ENCODE results near the gene SFMBT2.

The SFMBT2 gene

DNA sequence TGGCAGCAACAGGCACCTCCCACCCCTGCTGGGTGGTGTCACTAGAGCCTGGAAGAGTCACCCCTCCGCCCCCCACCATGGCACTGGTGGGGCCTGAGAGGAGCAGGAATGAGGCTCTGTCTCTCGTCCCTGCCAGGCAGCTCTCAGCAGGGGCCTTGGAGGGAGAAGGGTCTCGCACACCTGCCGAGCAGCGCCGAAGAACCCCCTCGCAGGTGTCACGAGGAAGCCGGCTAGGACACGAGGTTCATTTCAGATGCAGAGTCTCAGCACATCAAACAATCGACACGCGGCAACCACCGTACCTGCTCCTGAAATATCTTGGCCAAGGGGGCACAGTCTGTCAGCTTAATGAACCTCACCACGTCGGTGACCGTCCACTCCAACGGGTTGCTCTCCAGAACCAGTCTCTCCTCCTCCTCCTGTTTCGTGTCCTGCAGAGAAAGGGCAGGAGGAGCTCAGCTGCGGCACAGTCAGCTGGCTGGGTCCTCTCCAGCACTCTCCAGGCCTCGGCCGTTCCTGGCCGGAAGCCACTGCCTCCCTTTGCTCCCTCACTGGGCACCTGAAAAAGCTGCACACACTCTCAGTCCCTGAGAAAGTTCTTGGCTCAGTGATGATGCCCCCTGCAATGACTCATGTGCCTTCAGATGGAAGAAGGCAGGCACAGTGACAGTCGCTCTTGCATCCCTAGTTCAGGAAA, 240.1 kb downstream of the SFMBT2 start:
- no peak for DNase-seq

- peak; percentile 7 to 58 for DNase-seq
Measured at GRCh38 chr10:7168414-7168813, 242.4 kb downstream of the SFMBT2 start.

DNA sequence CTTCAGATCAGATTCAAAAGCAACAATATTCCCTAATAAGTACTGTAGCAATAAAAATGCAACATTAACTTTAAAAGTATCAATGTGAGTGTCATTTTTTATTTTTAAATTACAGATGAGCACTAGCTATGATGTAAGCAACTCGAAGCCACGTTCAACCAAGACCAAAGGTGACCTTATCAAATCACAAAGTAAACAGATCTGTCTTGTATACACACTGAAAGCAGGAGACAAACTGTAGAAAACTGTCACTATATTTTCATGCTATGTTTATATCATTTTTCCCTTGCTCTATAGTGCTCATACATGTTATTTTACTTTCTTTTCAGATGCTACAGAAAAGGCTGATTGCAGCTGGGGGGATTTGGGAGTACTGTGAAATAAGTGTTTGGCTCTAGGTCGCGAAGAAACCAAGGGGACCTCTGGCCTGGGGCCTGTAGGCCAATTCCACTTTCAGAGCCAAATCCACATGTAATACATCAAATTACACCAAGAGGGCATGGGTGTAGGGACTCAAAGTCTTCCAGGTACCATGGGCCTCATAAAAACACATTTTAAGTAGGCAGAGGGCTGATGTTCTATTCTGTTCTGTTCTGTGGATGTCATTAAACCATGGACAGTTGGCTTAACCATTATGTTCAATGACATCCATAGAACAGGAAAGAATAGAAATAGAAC, 245.2 kb downstream of the SFMBT2 start:
- DNase-seq: no peak

- peak in 1 of 2 experiments; percentile 2 for DNase-seq
Measured at GRCh38 chr10:7164955-7165354, 245.9 kb downstream of the SFMBT2 start.

- DNase-seq: no peak
Measured at GRCh38 chr10:7162331-7162730, 248.5 kb downstream of the SFMBT2 start.

GRCh38 chr10:7161484-7162250, 249.2 kb downstream of the SFMBT2 start:
- no peak for DNase-seq

DNA sequence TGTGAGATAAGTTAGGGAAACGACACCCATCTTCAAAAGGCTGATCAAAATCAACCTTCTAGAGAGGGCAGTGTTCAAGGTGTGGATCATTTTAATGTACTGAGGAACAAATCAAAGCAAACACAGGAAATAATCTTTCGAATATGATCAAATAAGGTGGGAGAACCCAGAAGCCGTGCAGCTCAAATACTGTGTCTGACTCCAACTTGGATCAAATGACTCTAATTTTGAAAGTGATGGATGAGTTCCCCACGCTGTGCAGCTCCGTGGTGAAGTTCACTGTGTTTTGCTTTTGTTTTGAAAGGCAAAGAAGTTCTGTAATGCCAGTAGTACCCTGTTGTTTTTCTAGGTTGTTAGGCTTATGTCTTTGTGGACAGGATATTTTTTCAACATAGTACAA, 250.9 kb downstream of the SFMBT2 start:
- DNase-seq: no peak

DNA sequence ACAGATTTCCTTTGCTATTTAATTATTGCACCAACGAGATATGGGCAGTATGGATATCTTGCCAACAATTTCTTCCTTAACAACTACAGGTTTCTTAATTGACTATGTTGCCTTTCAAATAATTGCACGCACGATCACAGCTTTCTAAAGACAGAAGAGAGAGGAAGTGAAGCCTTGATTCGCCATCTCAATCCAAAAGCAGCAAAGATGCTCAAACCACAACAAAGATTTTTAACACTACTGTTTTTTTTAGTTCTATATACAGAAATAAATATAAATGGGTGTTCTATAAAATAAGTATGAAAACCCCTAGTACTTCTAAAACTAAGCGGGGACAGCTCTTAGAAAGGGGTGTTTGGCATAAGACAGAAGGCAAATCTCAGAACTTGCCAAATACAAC, 251.3 kb downstream of the SFMBT2 start:
- DNase-seq: no peak

- no peak for DNase-seq
Measured at GRCh38 chr10:7157091-7157490, 253.7 kb downstream of the SFMBT2 start.

DNA sequence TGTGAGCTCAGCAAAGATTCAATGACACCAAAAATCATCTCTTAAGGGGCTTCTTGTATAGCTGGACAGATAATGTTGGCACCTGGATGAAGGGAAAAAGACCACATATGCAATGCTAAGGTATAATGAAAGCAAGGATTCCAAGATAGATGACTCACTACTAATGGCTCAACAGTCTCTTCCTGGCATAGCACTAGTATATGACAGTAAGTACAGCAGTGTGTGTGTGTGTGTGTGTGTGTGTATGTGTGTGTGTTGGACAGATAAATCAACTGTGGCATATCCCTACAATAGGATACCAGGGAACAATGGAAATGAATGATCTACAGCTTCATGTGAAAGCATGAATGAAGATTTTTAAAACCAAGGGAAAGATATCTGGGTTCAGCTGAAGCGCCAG, 257.1 kb downstream of the SFMBT2 start:
- DNase-seq: no peak

- no peak for DNase-seq
Measured at GRCh38 chr10:7152982-7153381, 257.9 kb downstream of the SFMBT2 start.

GRCh38 chr10:7152341-7152740, 258.5 kb downstream of the SFMBT2 start:
- DNase-seq: no peak

DNA sequence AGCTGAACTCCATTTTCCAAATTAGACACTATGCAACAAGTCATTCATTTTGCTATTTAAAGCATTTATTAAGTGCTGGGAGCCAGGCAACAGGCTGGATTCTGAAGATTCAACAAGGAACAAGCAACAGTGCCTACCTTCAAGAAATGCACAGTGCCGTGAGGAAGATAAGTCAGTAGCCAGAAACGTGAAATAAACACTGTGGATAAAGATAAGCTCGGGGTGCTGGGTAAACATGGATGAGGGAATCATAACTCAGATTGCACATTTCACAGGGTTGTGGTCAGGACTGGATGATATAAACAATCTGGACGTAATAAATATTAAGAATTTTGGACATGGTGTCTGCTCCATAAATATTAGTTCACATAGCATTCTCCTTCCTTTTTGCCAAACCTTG, 259.3 kb downstream of the SFMBT2 start:
- no peak for DNase-seq

DNA sequence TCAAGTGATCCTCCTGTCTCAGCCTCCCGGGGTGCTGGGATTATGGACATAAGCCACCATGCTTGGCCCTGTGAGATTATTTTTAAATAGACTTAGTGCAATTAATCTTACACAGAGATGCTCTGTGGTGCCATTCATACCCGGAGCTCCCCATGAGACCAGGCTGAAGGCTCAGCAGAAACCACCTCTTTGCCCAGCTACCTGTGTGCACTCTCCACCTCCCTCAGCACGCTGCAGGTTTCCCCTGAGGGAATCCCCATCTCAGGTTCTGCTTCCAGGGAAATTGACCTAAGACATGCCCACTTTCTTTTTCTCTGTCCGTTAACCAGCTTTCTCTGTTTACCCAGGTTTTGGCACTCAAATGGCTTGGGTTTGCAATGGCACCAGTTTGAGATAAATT, 260.5 kb downstream of the SFMBT2 start:
- DNase-seq: no peak

- no peak for DNase-seq
Measured at GRCh38 chr10:7146189-7146588, 264.6 kb downstream of the SFMBT2 start.

DNA sequence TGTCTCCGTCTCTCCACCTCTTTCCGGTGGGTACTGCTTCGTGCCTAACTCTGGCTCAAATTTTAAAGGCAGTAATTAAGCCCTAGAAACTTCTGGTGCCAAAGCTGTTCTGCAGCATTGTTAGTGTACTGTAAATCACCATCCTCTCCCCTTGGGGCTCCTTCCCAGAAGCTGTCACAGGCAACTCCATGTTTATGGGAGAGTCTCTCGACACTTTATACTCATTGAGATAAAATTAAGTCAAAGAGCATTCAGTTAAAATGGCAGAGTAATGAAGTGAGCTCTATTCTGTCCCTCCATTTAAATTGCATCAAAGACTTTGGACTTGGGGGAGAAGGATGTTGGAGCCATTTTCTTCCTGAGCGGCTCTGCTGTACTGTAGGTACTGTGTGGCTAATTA, 274.8 kb downstream of the SFMBT2 start:
- DNase-seq: no peak

DNA sequence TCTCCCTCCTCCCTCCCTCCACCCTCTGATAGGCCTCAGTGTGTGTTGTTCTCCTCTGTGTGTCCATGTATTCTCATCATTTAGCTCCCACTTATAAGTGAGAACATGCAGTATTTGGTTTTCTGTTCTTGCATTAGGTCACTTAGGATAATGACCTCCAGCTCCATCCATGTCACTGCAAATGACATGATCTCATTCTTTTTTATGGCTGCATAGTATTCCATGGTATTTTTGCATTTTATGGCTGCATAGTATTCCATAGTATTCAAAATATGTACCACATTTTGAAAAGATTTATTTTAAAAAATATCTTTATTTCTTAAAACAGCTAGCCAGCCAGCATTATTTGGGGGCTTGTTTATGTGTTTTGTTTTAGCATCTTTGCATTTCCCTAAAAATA, 275.6 kb downstream of the SFMBT2 start:
- no peak for DNase-seq

DNA sequence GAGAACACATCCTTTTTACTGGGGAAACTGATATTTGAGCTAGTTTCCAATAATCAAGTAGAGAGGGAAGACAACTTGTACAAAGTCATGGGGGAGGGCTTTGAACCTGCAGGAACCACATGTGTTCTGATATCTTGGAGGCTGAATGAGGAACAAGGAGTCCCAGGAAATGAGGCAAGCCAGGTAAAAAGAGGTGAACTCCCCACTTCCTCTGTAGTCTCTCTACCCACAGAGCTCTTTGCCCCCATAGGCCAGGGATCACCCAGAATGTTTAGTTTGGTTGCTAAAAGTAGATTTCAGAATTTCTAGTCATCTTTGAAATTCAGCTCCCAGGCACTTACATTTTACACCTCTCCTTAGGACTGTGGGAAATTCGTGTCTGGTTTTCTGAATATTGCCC, 276.4 kb downstream of the SFMBT2 start:
- no peak for DNase-seq

- DNase-seq: no peak
Measured at GRCh38 chr10:7133958-7134357, 276.9 kb downstream of the SFMBT2 start.

GRCh38 chr10:7133278-7133677, 277.6 kb downstream of the SFMBT2 start:
- DNase-seq: no peak

- no peak for DNase-seq
Measured at GRCh38 chr10:7130191-7130911, 280.5 kb downstream of the SFMBT2 start.

DNA sequence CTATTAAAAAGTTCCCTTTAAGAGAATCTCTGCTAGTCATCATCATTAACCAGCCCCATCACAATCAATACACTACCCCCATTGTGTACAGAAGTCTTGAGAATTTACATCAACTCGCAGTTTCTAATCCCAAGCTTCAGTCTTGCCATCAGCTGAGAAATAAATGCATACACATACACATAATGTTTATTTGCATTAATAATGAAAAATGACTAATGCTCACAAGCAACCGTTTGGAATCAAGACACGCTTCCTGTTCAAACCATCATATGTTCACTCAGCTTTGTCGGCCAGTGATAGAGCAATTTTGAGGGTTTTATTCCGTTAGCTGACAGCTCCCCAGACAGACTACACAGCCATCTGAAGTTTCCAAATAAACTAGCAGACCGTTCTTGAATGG, 287.1 kb downstream of the SFMBT2 start:
- DNase-seq: no peak

- DNase-seq: no peak
Measured at GRCh38 chr10:7122561-7122960, 288.3 kb downstream of the SFMBT2 start.

Measured in NCI-H526 (cell line).